Testis (tissue), 2 donors: ENCODE measurements around the gene SOX6.

Experiments used
- CTCF ChIP-seq, 3 experiments: fragments of 450-650 bp in 2 of 3; fragments of 200-600 bp in 1 of 3; sonication (generic) in 1 of 3; IDR thresholded peaks; one replicate each; pipeline ENCODE4 v1.5.1; 2016 to 2019; ENCODE audit warnings: antibody characterized with exemption in 3 of 3, mild to moderate bottlenecking in 2 of 3, moderate library complexity in 1 of 3
- POLR2A ChIP-seq: fragments of 450-650 bp; IDR thresholded peaks from one replicate; pipeline ENCODE4 v1.6.1; 2017; ENCODE audit warnings: antibody characterized with exemption, mild to moderate bottlenecking, moderate library complexity

- TF ChIP-seq CTCF (IDR thresholded peaks at IDR 0.05) (no peak), POLR2A (no peak)
Observed at GRCh38 chr11:15976433-15977045, 379.8 kb downstream of the SOX6 start.
